Measurements from ENCODE around the gene VPS26C.
A peak's percentile ranks its signal among the peaks of the same experiment; 100 is the strongest.
"Not testable (repeated sequence)": the region's sequence is repeated elsewhere in the genome, so short reads cannot be mapped to it uniquely, and the experiment has no call there.

VPS26C gene

DNA sequence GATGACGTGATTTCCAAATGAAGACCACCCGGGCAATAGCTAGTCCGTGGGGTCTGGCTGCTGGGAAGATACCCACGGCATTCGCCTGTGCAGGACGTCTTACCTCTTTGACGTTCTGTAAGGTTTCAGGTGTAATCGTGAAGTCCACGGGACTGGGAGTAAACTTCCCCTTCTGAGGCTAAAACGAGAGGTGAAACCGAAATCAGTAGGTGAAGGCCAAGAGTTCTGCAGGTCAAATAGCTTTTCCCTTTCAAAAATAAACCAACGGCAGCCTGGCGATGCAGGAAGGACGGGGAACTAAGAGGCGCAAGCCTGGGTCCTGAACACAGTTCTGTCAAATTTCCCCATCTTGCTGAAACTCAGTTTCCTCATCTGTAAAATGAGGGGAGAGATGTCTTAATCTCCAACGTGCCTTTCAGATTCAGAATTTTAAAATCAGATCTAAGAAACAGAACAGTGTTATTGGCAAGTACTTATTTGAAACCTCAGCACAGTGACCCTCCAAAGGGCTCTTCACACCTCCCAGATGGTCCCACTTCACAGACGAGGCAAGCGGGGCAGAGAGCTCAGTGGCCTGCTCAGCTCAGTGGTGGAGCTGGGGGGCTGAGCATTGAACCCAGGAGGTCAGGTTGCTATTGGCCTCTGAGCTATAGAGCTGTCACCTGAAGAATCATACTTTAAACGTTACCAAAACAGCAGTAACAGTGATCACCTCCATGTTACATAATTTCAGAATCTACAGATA, 34.7 kb downstream of the VPS26C start:
- DNase-seq (no peak), ATAC-seq (replicated peaks) (no peak)
- peaks cover 49% of the 10 kb centered on the region for H3K36me3 Mint-ChIP-seq (ENCODE audit: insufficient read depth)
- no peaks in the 10 kb centered on the region for H3K9me3 Mint-ChIP-seq
- H3K27me3 Mint-ChIP-seq: no peaks in the 10 kb centered on the region
- peaks cover 4 to 9% of the 10 kb centered on the region in 2 donors for H3K4me1 Mint-ChIP-seq (ENCODE audit: low read depth in 2 of 2)
- H3K4me3 Mint-ChIP-seq: no peak overlapping the region
- H3K27ac Mint-ChIP-seq: peak overlapping the region in 1 of 2 donors; percentile 71

DNA sequence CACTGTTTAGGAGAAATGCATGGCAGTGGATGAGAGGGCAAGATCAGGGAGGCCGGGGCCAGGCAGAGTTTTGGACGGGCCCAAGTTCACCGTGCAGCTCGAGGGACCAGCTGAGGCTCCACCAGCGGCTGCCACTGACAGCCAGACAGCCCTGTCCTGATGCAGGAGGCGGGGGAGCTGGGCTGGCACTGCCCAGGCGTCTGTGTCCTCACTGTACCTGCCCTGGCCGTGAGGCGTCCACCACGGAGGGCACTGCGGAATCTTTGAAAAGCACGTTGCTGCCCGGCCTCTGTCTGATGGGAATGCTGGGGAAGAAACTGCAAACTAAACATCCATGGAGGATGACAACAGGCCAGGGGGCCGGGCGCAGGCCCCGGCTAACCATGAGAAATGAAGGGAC, 35.5 kb downstream of the VPS26C start:
- Mint-ChIP-seq H3K4me3 (no peak overlapping the region), H3K36me3 (ENCODE audit: insufficient read depth) (peaks cover 44% of the 10 kb centered on the region), H3K9me3 (no peaks in the 10 kb centered on the region), H3K4me1 (ENCODE audit: low read depth in 2 of 2) (peaks cover 4 to 7% of the 10 kb centered on the region in 2 donors), H3K27ac (peak overlapping the region in 1 of 2 donors; percentile 65), H3K27me3 (no peaks in the 10 kb centered on the region)
- no peak for ATAC-seq (replicated peaks)
- no peak for DNase-seq

DNA sequence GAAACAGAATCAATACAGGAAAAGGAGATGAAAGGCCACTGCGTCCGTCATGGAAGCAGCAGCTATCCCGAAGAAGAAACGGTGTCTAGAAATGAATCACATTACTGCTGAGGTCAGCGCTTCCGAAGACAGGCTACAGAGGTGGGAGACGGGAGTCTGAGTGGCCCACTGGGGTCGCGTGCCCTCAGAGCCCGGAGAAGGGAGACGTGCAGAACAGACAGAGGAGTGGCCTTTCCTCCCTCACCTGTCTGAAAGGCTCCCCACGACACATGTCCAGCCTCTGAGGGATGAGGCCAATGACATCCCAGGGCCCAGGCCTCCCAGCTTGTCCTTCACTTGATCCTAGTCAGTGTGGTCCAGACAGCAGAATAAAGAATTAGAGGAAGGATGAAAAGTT, 35.9 kb downstream of the VPS26C start:
- no peak overlapping the region for H3K4me3 Mint-ChIP-seq
- peaks cover 45% of the 10 kb centered on the region for H3K36me3 Mint-ChIP-seq (ENCODE audit: insufficient read depth)
- H3K9me3 Mint-ChIP-seq: no peaks in the 10 kb centered on the region
- H3K27ac Mint-ChIP-seq: peak overlapping the region in 1 of 2 donors; percentile 65
- peaks cover 6 to 9% of the 10 kb centered on the region in 2 donors for H3K4me1 Mint-ChIP-seq (ENCODE audit: low read depth in 2 of 2)
- no peaks in the 10 kb centered on the region for H3K27me3 Mint-ChIP-seq
- DNase-seq: no peak
- ATAC-seq (replicated peaks): no peak

DNA sequence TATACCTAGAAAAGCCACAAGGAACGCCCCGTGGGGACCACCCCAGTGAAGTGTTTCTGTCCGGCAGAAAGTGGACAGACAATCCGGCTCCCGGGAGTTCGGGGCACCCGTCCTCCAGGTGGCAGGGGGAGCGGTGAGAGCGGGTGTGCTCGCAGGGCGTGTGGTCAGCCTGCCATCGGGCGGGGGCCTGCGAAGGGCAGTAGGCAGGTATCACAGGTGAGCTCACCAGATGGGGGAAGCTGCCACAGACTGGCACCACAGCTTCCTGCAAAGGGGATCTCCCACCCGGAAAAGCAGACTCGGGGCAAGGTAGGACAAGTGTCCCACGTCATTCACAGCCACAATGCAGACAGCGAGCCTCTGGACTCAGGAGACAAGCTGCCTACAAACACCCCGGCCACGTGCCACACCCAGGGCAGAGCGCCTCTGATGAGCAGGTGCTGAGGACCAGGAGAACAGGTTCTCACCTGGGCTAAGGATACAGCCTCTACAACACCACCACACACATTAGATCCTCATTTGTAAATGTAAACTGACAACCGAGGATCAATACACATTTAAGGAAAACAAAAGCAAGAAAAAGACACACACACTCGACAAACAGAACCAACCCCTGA, 36.4 kb downstream of the VPS26C start:
- DNase-seq (no peak), ATAC-seq (replicated peaks) (no peak)
- Mint-ChIP-seq H3K36me3 (ENCODE audit: insufficient read depth) (peaks cover 40% of the 10 kb centered on the region), H3K9me3 (no peaks in the 10 kb centered on the region), H3K4me1 (ENCODE audit: low read depth in 2 of 2) (peaks cover 10 to 14% of the 10 kb centered on the region in 2 donors), H3K27ac (peak overlapping the region; percentile 44 to 65), H3K4me3 (no peak overlapping the region), H3K27me3 (no peaks in the 10 kb centered on the region)

DNA sequence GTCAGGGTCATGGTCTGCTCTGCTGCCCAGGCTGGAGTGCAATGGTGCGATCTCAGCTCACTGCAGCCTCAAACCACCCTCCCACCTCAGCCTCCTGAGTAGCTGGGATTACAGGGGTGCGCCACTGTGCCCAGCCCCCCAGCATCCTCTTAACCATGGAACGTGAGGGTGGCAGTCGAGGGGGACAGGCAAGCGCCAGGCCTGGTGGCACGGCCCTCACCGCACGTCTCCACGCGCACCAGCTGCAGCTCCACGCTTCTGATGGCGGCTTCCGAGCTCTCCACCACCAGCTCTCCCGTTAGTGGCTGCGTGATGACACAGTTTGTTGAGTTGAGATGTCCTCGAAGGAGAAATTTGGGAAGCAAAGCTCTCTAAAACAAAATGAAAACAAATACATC, 39.1 kb downstream of the VPS26C start:
- Mint-ChIP-seq H3K27ac (peak overlapping the region in 1 of 2 donors; percentile 91), H3K27me3 (no peaks in the 10 kb centered on the region), H3K4me1 (ENCODE audit: low read depth in 2 of 2) (peaks cover 25 to 34% of the 10 kb centered on the region in 2 donors), H3K4me3 (no peak overlapping the region), H3K36me3 (ENCODE audit: insufficient read depth) (peaks cover 37% of the 10 kb centered on the region), H3K9me3 (no peaks in the 10 kb centered on the region)
- ATAC-seq (replicated peaks): no peak
- no peak for DNase-seq

DNA sequence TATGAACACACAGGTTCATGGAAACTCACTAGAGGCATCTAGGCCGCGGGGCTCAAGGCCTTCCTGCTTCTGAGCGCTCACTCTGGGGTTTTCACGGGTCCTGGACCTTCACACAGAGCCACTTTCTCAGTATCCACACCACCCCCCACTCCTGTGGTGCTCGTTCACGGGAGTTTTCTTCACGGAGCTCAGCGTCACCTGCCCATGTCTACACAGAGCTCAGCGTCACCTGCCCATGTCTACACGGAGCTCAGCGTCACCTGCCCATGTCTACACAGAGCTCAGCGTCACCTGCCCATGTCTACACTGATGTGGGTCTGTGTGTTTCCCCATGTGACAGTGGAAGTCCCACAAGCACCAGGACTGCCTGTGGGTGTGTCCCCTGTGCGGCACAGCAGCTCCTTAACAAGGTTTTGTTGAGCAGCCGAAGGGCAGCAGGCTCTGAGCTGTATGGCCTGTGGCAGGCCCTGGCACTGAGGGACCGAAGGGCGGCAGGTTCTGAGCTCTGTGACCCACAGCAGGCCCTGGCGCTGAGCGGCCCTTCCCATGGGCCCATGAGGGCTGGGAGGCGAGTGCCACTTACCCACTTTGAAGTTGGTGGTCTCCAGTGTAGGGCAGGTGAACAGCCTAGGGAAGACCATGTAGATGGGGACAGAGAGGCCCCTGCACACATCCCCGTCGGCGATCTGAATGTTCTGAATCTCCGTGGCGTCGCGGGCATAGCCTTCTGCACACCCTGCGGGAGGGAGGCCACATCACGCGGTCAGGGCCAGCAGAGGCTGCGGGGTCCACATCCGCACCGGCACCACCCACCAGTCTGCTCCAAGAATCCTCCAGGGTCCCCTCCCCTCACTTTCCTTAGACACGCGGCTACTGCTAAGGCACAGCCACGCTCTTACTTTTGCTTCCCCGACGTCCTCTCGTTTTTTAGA, 39.8 kb downstream of the VPS26C start:
- Mint-ChIP-seq H3K4me1 (ENCODE audit: low read depth in 2 of 2) (peaks cover 29 to 38% of the 10 kb centered on the region in 2 donors), H3K27ac (peak overlapping the region; percentile 91), H3K4me3 (no peak overlapping the region), H3K27me3 (no peaks in the 10 kb centered on the region), H3K36me3 (ENCODE audit: insufficient read depth) (peaks cover 39% of the 10 kb centered on the region), H3K9me3 (no peaks in the 10 kb centered on the region)
- DNase-seq: no peak
- no peak for ATAC-seq (replicated peaks)

DNA sequence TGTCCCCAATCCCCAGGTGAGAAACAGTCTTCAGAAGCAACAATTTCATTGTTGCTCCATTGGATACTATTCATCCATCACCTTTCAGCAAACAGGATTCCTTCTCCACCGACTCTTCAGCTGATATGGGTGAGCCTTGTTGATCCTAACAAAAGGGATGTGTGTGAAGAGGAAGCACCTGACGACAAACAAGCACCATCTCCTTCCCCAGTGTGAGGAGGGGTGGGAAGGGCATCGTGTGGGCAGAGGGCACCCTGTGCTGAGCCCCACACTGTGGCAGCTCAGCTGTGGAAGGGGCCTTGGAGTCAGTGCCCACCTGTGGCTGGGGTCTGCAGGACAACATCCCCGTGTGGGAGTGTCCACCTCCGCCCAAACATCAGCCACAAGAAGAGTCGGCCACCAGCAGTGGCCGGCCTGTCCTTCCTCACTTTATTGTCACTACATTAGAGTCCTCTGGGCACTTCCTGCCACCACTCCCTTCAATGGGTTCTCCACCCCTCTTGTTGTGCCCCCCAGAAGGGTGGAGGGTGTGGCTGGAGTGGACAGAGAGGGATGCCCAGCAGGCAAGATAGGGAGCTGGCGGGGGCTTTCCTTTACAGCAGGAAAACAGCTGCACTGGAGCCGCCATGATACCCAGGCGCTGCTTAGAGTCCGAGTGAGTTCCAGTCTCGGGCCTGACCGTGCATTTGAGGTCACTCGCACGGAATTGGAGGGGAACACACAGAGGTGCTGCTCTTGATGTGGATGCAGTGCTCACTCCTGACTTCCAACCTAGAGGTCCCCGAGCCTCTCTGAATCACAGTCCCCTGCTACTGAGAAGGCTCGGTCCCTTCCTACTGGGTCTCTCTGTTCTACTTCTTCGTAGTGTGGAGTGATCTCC, 40.9 kb downstream of the VPS26C start:
- Mint-ChIP-seq H3K4me3 (peak overlapping the region; percentile 62 to 73), H3K9me3 (no peaks in the 10 kb centered on the region), H3K4me1 (ENCODE audit: low read depth in 2 of 2) (peaks cover 36 to 39% of the 10 kb centered on the region in 2 donors), H3K36me3 (ENCODE audit: insufficient read depth) (peaks cover 40% of the 10 kb centered on the region), H3K27me3 (no peaks in the 10 kb centered on the region), H3K27ac (peak overlapping the region; percentile 91)
- ATAC-seq (replicated peaks) (no peak), DNase-seq (no peak)

DNA sequence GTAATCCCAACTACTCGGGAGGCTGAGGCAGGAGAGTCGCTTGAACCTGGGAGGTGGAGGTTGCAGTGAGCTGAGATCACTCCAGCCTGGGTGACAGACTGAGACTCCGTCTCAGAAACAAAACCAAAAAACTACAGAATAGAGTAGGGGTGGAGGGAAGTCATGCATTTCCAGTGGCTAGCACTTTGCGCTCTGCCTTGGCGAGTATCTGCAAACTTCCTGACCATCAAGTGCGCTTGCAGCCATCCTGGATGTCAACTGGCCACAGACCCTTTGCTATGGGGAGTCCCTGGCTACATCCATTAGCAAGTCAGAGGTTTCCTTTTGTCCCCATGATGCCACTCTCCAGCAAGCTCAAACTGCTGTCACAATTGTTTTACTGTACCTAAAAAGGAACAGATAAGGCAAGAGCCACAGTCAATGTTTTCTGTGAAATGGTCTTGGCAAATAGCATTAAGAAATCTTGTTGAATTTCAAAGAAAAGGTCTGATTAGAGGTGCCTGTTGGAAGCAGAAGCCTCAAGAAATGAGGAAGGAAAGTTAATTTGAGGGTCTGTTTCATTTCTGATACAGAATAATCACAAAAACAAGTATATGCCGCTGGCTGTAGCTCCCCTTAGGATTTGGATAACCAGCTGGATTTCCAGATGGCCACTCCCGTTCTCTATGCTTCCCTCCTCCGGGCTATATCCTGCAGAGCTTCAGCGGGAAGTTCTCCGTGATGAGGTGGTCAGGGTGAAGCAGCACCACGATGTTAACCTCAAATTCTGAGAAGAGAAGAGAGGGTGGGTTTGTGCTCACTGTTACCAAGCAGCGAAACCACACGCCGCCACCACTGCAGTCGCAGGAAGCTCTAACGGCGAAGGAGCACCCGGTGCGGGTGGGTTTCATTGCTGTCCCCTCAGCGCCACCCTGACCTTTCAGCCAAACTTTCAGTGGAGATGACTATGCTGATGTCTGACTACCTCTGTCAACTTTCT, 42.0 kb downstream of the VPS26C start:
- ATAC-seq (replicated peaks) (peak; percentile 54), DNase-seq (peak; percentile 42 to 44 (median 43))
- no peaks in the 10 kb centered on the region for H3K27me3 Mint-ChIP-seq
- H3K4me3 Mint-ChIP-seq: peak overlapping the region; percentile 62 to 73
- H3K4me1 Mint-ChIP-seq (ENCODE audit: low read depth in 2 of 2): peaks cover 38 to 41% of the 10 kb centered on the region in 2 donors
- H3K27ac Mint-ChIP-seq: peak overlapping the region; percentile 91
- H3K36me3 Mint-ChIP-seq (ENCODE audit: insufficient read depth): peaks cover 42% of the 10 kb centered on the region
- H3K9me3 Mint-ChIP-seq: no peaks in the 10 kb centered on the region

DNA sequence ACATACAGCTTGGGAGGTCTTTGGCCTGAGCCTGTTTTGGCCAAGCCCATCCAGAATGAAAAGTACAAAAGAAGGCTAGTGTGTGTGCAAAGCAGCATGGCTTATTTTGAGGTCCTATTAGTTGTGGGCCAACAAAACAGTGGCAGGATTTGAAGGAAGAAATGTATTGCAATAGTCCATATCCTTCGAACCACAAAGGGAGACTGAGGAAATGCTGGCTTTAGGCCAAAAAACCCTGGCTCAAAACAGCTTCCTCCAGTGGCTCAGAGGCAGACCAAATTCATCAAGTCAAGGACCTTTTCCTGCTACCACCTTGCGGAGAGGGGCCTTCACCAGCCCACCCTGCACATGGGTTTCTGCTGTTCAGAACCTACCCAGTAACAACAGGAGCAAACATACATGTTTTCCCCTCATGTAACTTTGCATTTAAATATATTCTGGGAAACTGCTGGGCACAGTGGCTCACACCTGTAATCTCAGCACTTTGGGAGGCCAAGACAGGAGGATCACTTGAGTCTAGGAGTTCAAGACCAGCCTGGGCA, 43.3 kb downstream of the VPS26C start:
- H3K4me1 Mint-ChIP-seq (ENCODE audit: low read depth in 2 of 2): peaks cover 43 to 47% of the 10 kb centered on the region in 2 donors
- peak overlapping the region; percentile 91 for H3K27ac Mint-ChIP-seq
- H3K36me3 Mint-ChIP-seq (ENCODE audit: insufficient read depth): peaks cover 36% of the 10 kb centered on the region

DNA sequence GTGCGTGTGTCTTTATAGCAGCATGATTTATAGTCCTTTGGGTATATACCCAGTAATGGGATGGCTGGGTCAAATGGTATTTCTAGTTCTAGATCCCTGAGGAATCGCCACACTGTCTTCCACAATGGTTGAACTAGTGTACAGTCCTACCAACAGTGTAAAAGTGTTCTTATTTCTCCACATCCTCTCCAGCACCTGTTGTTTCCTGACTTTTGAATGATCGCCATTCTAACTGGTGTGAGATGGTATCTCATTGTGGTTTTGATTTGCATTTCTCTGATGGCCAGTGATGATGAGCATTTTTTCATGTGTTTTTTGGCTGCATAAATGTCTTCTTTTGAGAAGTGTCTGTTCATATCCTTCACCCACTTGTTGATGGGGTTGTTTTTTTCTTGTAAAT, 44.9 kb downstream of the VPS26C start:
- not testable (repeated sequence) for DNase-seq; ATAC-seq (replicated peaks); H3K27me3 Mint-ChIP-seq; H3K27ac Mint-ChIP-seq; H3K9me3 Mint-ChIP-seq
- Mint-ChIP-seq H3K4me3 (peak overlapping the region; percentile 36 to 93), H3K36me3 (ENCODE audit: insufficient read depth) (peaks cover 22% of the 10 kb centered on the region), H3K4me1 (ENCODE audit: low read depth in 2 of 2) (peaks cover 43 to 47% of the 10 kb centered on the region in 2 donors)

More for the DNA sequence above, 43.3 kb downstream of the VPS26C start:
- H3K27me3 Mint-ChIP-seq: no peaks in the 10 kb centered on the region
- H3K4me3 Mint-ChIP-seq: peak overlapping the region; percentile 6 to 62
- no peak for ATAC-seq (replicated peaks)
- no peak for DNase-seq
- no peaks in the 10 kb centered on the region for H3K9me3 Mint-ChIP-seq

DNA sequence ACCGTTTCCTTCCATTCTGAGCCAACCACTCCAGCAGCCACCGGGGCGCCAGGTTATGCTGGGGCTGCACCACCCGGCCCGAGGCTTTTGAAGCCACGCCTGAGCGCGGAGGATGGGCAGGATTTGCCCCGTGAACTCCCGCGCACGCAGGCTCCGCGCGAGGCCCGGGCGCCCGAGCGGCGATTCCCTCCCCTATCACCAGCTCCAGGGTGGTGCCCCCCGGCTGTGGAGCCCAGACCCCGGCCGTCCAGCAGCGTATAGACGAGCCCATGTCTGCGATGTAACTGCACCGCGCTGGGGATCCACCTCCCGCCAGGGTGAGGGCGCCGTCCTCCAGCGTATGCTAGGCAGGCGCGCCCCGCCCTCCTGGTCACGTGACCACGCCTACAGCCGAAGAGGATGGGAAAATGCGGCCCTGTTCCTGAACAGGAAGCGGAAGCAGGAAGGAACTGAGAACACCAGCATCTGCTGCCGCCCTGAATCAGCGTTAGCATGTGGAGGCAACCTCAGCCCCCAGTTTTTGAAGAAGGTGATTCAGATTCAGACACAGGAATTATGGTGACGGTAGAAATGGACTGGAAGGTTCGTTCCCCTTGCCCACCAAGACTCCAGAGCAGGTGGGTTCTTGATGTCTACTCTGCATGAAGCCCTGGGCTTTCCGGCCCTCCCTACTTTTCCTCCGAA, 46.0 kb downstream of the VPS26C start:
- Mint-ChIP-seq H3K4me1 (ENCODE audit: low read depth in 2 of 2) (peaks cover 40 to 45% of the 10 kb centered on the region in 2 donors), H3K4me3 (peak overlapping the region; percentile 93 to 95), H3K27me3 (no peaks in the 10 kb centered on the region), H3K27ac (peak overlapping the region; percentile 91 to 93), H3K36me3 (ENCODE audit: insufficient read depth) (peaks cover 17% of the 10 kb centered on the region), H3K9me3 (no peaks in the 10 kb centered on the region)
- ATAC-seq (replicated peaks): peak; percentile 77
- peak; percentile 87 to 89 (median 88) for DNase-seq
